ENCODE data around the gene S100PBP.

DNA sequence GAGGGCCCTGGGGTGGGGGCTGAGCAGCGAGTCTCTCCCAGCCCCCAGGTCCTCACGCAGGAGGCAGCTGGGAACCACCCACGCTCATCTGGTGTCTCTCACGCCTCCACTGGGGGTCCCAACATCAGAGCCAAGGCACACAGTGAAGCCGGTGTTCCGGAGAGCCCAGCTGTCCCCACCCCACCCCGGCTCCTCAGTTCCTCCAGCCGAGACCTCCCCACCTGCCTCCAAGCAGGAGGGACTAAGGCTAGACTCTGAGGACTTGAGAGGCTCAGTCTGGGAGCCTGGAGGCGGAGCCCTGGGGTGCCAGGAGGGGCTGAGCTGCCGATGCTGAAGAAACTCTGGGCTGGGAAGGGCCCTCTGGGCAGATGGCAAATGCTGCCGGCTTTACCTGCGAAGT lies 67.3 kb downstream of the S100PBP start:
- TF ChIP-seq MEIS2 (IDR thresholded peaks at IDR 0.05; ENCODE audit: partially characterized antibody), result no peak
- no peak for TF ChIP-seq POLR2AphosphoS5 (IDR thresholded peaks at IDR 0.05; ENCODE audit: control insufficient read depth, insufficient read depth, low read depth, low read length)
- no peak for TF ChIP-seq PHF8 (IDR thresholded peaks at IDR 0.05; ENCODE audit: borderline replicate concordance, low read length)
- TF ChIP-seq MAFG (tag; conservative IDR thresholded peaks at IDR 0.05), result no peak
- TF ChIP-seq, protein P1, sequence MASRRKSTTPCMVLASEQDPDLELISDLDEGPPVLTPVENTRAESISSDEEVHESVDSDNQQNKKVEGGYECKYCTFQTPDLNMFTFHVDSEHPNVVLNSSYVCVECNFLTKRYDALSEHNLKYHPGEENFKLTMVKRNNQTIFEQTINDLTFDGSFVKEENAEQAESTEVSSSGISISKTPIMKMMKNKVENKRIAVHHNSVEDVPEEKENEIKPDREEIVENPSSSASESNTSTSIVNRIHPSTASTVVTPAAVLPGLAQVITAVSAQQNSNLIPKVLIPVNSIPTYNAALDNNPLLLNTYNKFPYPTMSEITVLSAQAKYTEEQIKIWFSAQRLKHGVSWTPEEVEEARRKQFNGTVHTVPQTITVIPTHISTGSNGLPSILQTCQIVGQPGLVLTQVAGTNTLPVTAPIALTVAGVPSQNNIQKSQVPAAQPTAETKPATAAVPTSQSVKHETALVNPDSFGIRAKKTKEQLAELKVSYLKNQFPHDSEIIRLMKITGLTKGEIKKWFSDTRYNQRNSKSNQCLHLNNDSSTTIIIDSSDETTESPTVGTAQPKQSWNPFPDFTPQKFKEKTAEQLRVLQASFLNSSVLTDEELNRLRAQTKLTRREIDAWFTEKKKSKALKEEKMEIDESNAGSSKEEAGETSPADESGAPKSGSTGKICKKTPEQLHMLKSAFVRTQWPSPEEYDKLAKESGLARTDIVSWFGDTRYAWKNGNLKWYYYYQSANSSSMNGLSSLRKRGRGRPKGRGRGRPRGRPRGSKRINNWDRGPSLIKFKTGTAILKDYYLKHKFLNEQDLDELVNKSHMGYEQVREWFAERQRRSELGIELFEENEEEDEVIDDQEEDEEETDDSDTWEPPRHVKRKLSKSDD (conservative IDR thresholded peaks at IDR 0.05; ENCODE audit: low read length), result no peak
- TF ChIP-seq, protein P2, sequence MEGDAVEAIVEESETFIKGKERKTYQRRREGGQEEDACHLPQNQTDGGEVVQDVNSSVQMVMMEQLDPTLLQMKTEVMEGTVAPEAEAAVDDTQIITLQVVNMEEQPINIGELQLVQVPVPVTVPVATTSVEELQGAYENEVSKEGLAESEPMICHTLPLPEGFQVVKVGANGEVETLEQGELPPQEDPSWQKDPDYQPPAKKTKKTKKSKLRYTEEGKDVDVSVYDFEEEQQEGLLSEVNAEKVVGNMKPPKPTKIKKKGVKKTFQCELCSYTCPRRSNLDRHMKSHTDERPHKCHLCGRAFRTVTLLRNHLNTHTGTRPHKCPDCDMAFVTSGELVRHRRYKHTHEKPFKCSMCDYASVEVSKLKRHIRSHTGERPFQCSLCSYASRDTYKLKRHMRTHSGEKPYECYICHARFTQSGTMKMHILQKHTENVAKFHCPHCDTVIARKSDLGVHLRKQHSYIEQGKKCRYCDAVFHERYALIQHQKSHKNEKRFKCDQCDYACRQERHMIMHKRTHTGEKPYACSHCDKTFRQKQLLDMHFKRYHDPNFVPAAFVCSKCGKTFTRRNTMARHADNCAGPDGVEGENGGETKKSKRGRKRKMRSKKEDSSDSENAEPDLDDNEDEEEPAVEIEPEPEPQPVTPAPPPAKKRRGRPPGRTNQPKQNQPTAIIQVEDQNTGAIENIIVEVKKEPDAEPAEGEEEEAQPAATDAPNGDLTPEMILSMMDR (IDR thresholded peaks at IDR 0.05 in 2 of 3, conservative IDR thresholded peaks at IDR 0.05 in 1 of 3; ENCODE audit: insufficient read depth in 2 of 3, low read depth in 1 of 3, low read length in 3 of 3), result no peak
- TF ChIP-seq, protein P3, sequence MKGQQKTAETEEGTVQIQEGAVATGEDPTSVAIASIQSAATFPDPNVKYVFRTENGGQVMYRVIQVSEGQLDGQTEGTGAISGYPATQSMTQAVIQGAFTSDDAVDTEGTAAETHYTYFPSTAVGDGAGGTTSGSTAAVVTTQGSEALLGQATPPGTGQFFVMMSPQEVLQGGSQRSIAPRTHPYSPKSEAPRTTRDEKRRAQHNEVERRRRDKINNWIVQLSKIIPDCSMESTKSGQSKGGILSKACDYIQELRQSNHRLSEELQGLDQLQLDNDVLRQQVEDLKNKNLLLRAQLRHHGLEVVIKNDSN (CRISPR knock-in tag; IDR thresholded peaks at IDR 0.05), result no peak
- TF ChIP-seq, protein P4, sequence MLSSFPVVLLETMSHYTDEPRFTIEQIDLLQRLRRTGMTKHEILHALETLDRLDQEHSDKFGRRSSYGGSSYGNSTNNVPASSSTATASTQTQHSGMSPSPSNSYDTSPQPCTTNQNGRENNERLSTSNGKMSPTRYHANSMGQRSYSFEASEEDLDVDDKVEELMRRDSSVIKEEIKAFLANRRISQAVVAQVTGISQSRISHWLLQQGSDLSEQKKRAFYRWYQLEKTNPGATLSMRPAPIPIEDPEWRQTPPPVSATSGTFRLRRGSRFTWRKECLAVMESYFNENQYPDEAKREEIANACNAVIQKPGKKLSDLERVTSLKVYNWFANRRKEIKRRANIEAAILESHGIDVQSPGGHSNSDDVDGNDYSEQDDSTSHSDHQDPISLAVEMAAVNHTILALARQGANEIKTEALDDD (IDR thresholded peaks at IDR 0.05), result no peak

Measured in K562 (cell line).